ENCODE data around the gene UBR2. TPM values are rescaled to one million over a fixed set of nuclear protein-coding genes. Genes with fewer than 3 reads are reported as not detected.
"Not testable (repeated sequence)": the region's sequence is repeated elsewhere in the genome, so short reads cannot be mapped to it uniquely, and the experiment has no call there.

UBR2 gene
- total RNA-seq, 4 donors from 2014 or later: 22.7 to 28.7 (median 25.3) TPM

- TF ChIP-seq POLR2A (IDR thresholded peaks at IDR 0.05) (no peak), CTCF (IDR thresholded peaks at IDR 0.05) (no peak)
- 78 to 98% methylated on average over 5 of the region's 5 CpGs for WGBS, 2 donors
- intact Hi-C loops (cut with DNase I; ENCODE audit: low total_unique reads): no loop called here
- no peak overlapping the region for H3K4me3 ChIP-seq (ENCODE audit: low read depth, poor library complexity, severe bottlenecking)
- DNase-seq (ENCODE audit: low spot score in 2 of 2): no peak
These were observed 2.9 kb downstream of the UBR2 start for GRCh38 chr6:42566614-42567208.

GRCh38 chr6:42567237-42567636 is 3.4 kb downstream of the UBR2 start:
- intact Hi-C loops (cut with DNase I; ENCODE audit: low total_unique reads): not testable (repeated sequence)
- WGBS, 2 donors: 76 to 86% methylated on average over 4 of the region's 4 CpGs

GRCh38 chr6:42569102-42570028 is 5.5 kb downstream of the UBR2 start:
- H3K4me3 ChIP-seq (ENCODE audit: low read depth, poor library complexity, severe bottlenecking): no peak overlapping the region
- intact Hi-C loops (cut with DNase I; ENCODE audit: low total_unique reads): loop anchor here (10.0 kb wide), 1 partner anchor 55 kb away; no protein-coding TSS in a partner anchor
- no peak for DNase-seq (ENCODE audit: low spot score in 2 of 2)
- TF ChIP-seq CTCF (IDR thresholded peaks at IDR 0.05) (no peak), POLR2A (IDR thresholded peaks at IDR 0.05) (no peak)

More at GRCh38 chr6:42567237-42567636, 3.4 kb downstream of the UBR2 start:
- H3K4me3 ChIP-seq (ENCODE audit: low read depth, poor library complexity, severe bottlenecking); DNase-seq (ENCODE audit: low spot score in 2 of 2): not testable (repeated sequence)

- DNase-seq (ENCODE audit: low spot score in 2 of 2): no peak
- intact Hi-C loops (cut with DNase I; ENCODE audit: low total_unique reads): loop anchor here (10.0 kb wide), 1 partner anchor 53 kb away; no protein-coding TSS in a partner anchor
- WGBS, 2 donors: 78 to 80% methylated on average over 7 of the region's 7 CpGs
These were observed 7.9 kb downstream of the UBR2 start for GRCh38 chr6:42571611-42572342.

GRCh38 chr6:42572523-42572922 is 8.7 kb downstream of the UBR2 start:
- WGBS, 2 donors: 67% methylated on average over 4 of the region's 4 CpGs
- H3K4me3 ChIP-seq (ENCODE audit: low read depth, poor library complexity, severe bottlenecking): no peak overlapping the region
- DNase-seq (ENCODE audit: low spot score in 2 of 2): no peak
- TF ChIP-seq POLR2A (IDR thresholded peaks at IDR 0.05): no peak
- no peak for TF ChIP-seq CTCF (IDR thresholded peaks at IDR 0.05)
- intact Hi-C loops (cut with DNase I; ENCODE audit: low total_unique reads): loop anchor here (10.0 kb wide), 1 partner anchor 52 kb away; no protein-coding TSS in a partner anchor

More at GRCh38 chr6:42571611-42572342, 7.9 kb downstream of the UBR2 start:
- TF ChIP-seq CTCF (IDR thresholded peaks at IDR 0.05): no peak
- TF ChIP-seq POLR2A (IDR thresholded peaks at IDR 0.05): no peak
- H3K4me3 ChIP-seq (ENCODE audit: low read depth, poor library complexity, severe bottlenecking): no peak overlapping the region

- H3K4me3 ChIP-seq (ENCODE audit: low read depth, poor library complexity, severe bottlenecking); DNase-seq (ENCODE audit: low spot score in 2 of 2): not testable (repeated sequence)
- 89 to 97% methylated on average over 5 to 7 of the region's 7 CpGs for WGBS, 2 donors
- intact Hi-C loops (cut with DNase I; ENCODE audit: low total_unique reads): loop anchor here (10.0 kb wide), 1 partner anchor 48 kb away; no protein-coding TSS in a partner anchor
These were observed 12.7 kb downstream of the UBR2 start for GRCh38 chr6:42576538-42576937.

All from lower leg skin (tissue), 4 donors.